SHP77 (cell line): ENCODE measurements around the gene C10orf67.
A peak's percentile ranks its signal among the peaks of the same experiment; 100 is the strongest.
"Not testable (repeated sequence)": the region's sequence is repeated elsewhere in the genome, so short reads cannot be mapped to it uniquely, and the experiment has no call there.

ENCODE experiments used
- DNase-seq, 2 experiments: peaks; one replicate each; lab custom pipeline; 2025; lab: John Stamatoyannopoulos, UW

The C10orf67 gene

DNA sequence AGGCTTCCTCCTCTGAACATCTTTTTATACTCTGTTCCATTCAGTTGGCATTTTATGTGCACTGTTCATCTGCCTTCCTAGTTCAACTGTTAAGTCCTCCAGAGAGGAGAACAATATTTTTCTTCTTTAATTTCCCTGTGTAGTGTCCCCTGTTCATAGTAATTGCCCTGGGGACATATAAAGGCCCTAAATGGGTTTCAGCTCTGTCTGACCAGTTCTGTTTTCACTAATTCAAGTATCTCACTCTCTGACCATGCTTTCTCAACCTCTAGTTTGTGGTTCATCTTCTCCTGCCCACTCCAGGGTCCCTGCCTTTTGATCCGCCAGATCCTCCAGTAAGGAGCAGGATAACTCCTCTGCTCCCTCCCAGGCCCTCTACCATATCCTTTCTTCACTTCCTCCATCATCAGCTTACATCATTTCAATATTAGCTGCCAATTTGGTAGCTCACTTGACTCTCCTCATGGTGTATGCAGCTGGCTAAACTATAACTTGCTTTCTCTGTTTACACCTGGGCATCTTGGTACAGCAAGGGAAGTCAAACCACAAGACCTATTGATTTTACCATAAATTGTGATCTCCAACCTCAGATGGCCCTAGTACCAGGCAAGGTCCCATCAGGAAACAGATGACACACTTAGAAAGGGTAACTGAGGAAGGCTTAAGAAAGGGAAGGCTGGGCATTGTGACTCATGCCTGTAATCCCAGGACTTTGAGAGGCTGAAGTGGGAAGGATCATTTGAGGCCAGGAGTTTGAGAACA, 17.7 kb upstream of the C10orf67 start:
- DNase-seq = no peak

DNA sequence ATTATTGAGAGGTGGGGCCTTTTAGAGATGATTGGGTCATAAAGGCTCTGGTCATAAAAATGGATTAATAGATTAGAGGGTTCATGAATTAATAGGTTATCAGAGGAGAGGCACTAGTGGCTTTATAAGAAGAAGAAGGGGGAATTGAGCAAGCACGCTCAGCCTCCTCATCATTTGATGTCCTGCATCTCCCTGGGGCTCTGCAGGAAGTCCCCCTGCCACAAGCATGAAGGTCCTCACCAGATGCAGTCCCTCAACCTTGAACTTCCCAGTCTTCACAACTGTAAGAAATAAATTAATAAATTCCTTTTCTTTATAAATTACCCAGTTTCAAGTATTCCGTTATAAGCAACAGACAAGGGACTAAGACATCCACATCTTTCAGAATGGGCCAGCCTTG, 17.1 kb upstream of the C10orf67 start:
- no peak for DNase-seq

- DNase-seq = no peak
Observed at GRCh38 chr10:23359692-23360380, 15.2 kb upstream of the C10orf67 start.

GRCh38 chr10:23358357-23358756, 13.8 kb upstream of the C10orf67 start:
- DNase-seq = no peak

GRCh38 chr10:23354630-23355279, 10.2 kb upstream of the C10orf67 start:
- no peak for DNase-seq

- no peak for DNase-seq
Observed at GRCh38 chr10:23351926-23352519, 7.4 kb upstream of the C10orf67 start.

DNA sequence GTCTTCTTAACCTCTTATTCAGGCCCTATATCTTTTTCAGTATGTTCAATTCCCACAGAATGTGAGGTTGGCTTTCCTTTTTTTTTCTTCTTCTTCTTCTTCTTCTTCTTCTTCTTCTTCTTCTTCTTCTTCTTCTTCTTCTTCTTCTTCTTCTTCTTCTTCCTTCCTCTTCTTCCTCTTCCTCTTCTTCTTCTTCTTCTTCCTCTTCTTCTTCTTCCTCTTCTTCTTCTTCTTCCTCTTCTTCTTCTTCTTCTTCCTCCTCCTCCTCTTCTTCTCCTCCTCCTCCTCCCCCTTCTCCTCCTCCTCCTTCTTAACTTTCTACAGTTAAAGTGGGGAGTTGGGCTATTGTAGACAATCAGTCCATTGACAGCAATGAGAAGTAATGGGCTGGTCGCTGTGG, 6.1 kb upstream of the C10orf67 start:
- DNase-seq = not testable (repeated sequence)

GRCh38 chr10:23345861-23346260, 1.3 kb upstream of the C10orf67 start:
- peak; percentile 2 to 9 for DNase-seq

DNA sequence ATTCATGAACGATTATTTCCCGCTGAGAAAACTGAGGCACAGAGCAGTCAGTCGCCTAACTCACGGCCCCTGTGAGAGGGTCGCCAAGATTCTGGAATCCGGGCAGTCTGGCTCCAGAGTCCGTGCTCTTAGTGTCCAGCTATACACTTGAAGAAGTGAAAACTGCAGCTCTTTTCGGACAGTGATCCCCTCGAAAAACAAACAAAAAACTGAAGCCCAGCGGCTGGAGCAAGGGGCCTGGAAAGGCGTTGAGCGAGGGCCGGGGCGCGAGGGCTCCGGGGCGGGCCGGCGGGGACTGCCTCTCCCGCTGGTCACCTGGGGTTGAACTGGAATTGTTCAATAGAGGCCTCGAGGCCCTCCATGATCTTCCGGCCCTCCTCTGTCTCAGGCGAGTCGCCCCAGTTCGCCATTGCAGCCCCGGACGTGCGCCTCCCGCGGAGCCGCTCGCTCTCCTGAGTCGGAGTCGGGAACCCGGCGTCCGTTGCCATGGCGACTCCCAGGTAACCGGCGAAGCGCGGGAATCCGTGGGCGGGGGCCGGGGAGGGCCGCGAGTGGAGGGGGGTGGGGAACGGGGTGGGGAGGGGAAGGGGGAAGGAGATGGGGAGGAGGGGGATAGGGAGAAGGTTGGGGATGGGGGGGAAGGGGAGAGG, 881 bp downstream of the C10orf67 start:
- DNase-seq = no peak

DNA sequence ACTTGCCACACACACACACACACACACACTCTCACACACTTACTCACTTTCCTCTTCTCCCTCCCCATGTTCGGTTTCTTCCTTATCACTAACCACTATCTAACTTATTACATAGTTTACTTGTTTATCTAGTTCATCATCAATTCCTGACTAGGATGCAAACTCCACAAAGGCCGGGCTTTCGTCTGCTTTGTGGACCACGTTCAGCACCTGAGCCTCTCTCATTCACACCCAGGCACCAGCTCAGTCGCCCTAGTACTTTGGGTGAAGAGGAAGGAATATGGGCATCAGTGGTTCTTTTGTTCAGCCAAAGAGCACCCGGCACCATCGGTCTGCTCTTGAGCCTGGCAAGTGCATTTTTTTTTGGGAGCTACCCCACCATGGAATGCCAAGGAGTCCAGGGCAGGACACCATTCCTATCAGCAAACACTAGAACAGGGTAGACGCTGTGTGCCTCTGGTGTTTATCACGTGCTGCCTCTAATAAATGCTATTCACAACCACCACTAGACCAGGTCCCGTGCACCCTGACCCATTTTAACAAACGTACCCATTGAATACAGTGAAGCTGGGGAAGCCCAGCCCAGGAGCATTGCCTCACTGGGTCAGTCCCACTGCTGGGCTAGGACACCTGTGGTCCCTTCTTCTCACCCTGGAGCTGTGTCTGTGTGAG, 2.2 kb downstream of the C10orf67 start:
- no peak for DNase-seq

DNA sequence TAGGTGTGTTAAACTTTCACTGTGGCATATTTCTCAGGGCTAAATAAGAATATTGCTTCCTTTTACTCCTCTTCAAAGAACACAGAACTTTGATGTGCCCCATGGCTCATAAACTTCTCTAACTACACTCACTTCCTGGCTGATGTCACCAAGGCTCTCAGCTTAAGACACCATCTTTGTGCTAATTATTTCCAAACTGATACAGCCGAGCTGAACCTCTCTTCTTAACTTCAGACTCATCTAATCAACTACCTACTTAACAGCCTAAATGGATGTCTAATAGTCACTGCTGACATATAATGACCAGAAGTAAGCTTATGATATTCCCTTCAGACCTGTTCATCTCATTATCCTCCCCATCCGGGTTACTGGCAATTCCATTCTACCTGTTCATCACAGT, 3.6 kb downstream of the C10orf67 start:
- no peak for DNase-seq

DNA sequence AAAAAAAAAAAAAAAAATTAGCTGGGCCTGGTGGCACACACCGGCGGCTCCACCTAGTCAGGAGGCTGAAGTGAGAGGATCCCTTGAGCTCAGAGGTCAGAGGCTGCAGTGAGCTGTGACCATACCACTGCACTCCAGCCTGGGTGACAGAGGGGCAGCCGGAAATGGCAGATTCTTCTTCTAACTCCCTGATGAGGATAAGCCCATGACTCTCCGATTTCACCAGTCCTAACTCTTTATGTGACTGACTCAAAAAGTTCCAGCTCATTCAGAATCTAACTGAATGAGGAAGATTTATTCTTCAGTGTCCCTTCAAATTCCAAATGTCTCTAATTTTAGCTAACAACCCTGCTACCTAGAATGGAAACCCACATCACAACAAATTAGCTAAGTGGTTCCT, 4.2 kb downstream of the C10orf67 start:
- no peak for DNase-seq

DNA sequence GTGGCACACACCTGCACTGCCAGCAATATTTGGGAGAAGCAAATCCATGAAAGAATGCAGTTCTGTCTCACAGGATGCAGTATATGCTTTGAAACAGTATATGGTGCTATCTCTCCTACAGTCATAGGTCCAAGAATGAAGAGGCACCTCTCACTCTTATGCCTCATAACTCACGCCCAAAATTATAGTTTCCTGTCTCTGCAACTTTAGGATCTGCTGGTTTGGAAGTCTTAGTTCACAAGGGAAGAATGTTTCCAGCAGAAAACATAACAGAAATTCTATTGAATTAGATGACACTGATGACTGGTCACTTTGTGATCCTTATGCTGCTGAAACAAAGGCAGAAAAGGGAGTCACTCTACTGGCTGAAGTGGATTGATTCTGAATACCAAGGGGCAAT, 5.7 kb downstream of the C10orf67 start:
- no peak for DNase-seq

- peak in 1 of 2 experiments; percentile 8 for DNase-seq
Observed at GRCh38 chr10:23338155-23338828, 6.3 kb downstream of the C10orf67 start.

DNA sequence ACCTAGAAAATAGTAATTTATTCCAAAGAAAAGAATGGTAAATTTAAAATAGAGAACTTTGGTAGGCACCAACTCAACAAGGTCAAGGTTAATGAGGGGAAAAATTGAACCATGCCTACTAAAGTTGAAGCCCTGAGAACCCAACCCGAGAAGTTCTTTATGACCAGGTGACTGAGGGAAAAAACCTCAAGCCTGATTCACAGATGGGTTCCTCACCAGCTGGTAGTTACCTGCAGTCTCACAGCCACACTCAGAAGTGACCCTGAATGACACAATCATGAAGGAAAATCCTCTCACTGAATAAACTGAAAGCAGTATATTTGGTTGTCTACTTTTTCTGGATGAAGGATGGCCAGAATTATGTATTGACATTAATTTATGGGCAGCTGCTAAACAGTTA, 7.0 kb downstream of the C10orf67 start:
- DNase-seq = no peak

- DNase-seq = no peak
Observed at GRCh38 chr10:23331567-23332301, 12.9 kb downstream of the C10orf67 start.

DNA sequence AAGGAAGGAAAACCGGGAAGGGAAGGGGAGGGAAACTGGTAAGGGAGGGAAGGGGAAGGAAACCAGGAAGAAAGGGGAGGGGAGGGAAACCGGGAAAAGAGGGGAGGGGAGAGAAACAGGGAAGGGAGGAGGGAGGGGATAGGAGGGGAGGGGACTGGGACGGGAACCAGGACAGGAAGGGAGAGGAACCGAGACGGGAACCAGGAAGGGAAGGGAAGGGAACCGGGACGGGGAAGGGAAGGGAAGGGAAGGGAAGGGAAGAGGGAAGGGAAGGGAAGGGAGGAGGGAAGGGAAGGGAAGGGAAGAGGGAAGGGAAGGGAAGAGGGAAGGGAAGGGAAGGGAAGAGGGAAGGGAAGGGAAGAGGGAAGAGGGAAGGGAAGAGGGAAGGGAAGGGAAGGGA, 13.6 kb downstream of the C10orf67 start:
- DNase-seq = no peak

- DNase-seq = no peak
Observed at GRCh38 chr10:23326544-23327307, 17.9 kb downstream of the C10orf67 start.

DNA sequence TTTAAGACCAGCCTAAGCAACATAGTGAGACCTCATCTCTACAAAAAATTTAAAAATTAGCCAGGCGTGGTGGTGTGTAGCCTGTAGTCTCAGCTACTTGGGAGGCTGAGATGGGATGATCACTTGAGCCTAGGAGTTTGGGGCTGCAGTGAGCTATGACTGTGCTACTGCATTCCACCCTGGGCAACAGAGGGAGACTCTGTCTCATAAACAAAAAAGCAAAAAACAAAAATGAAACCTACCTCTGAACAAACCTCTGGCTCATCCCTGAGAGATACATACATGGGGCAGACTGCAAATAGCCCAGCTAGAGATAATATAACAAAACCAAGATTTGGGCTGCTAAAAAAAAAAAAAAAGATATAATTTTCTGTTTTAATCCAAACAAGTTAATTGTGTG, 19.5 kb downstream of the C10orf67 start:
- no peak for DNase-seq

DNA sequence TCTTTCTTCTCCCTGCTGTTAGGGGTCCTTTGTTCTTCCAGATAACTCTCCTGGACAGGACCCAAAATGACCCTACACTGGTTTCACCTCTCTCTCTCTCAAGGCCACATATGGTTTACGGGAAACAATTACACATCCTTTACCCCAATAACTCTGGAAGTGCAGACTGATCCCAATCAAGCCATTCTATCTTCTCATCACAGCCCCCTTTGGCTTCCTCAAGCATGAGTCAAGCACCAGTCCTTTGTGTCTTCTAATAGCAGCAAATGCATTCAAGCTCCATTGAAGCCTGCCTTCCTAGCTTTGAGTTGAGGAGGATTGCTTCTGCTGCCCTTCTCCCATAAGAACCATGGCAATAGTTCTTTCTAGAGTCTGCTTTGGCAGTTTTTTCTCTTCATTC, 20.2 kb downstream of the C10orf67 start:
- DNase-seq = no peak
